ENCODE measurements around the gene APBB1IP.

DNA sequence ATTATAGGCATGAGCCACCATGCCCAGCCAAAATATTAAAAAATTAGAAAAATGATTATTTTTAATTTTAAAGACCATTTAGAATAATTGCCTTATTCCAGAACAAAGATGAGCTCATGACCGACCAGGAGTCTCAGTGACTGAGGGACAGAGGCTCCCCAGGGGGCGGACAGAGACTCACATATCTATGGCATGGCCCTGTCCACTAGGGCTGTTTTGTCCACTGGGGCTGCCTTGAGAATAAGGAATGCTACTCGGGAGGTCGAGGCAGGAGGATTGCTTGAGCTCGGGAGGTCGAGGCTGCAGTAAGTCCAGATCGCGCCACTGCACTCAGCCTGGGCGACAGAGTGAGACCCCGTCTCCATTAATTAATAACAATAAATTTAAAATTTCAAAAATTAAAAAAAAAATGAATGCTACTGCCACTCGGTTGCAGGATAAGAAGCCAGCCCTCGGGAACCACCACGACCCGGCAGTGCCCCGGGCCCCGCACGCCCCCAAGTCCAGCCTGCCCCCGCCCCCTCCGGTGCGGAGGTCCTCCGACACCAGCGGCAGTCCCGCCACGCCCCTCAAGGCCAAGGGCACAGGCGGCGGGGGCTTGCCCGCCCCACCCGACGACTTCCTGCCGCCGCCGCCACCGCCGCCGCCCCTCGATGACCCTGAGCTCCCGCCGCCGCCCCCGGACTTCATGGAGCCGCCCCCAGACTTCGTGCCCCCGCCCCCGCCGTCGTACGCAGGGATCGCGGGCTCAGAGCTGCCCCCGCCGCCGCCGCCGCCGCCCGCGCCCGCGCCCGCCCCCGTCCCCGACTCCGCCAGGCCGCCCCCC, 128.6 kb downstream of the APBB1IP start:
- TF ChIP-seq, protein P1, sequence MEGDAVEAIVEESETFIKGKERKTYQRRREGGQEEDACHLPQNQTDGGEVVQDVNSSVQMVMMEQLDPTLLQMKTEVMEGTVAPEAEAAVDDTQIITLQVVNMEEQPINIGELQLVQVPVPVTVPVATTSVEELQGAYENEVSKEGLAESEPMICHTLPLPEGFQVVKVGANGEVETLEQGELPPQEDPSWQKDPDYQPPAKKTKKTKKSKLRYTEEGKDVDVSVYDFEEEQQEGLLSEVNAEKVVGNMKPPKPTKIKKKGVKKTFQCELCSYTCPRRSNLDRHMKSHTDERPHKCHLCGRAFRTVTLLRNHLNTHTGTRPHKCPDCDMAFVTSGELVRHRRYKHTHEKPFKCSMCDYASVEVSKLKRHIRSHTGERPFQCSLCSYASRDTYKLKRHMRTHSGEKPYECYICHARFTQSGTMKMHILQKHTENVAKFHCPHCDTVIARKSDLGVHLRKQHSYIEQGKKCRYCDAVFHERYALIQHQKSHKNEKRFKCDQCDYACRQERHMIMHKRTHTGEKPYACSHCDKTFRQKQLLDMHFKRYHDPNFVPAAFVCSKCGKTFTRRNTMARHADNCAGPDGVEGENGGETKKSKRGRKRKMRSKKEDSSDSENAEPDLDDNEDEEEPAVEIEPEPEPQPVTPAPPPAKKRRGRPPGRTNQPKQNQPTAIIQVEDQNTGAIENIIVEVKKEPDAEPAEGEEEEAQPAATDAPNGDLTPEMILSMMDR (IDR thresholded peaks at IDR 0.05): no peak
- TF ChIP-seq POLR2AphosphoS5 (IDR thresholded peaks at IDR 0.05): no peak
- no peak for TF ChIP-seq POLR2A (IDR thresholded peaks at IDR 0.05)
